ENCODE data around the gene CDC42. TPM values are rescaled to one million over a fixed set of nuclear protein-coding genes. Genes with fewer than 3 reads are reported as not detected.
A peak's percentile ranks its signal among the peaks of the same experiment; 100 is the strongest.

The CDC42 gene
- polyA plus RNA-seq, 3 donors = 210 to 731 (median 606) TPM

DNA sequence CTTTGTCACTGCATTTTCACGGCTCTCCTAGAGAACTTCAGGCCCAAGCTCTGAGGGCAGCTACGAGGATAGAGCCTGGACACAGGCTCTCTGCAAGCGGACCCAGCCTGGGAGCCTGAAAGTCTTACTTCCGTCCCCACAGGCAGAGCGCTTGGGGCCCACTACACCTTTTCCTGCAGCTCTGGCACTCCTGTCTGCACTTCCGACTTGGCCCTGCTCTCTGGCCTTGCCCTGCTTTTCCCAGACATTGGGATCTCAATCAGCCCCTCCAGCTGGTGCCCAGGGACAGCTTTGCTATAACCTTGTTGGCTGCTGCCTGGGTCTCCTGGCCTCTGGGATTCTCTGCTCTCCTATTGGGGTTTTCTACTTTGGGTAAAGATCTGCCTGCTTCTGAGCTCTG, 62.8 kb downstream of the CDC42 start:
- peak overlapping the region; percentile 1 for H3K9ac ChIP-seq (ENCODE audit: insufficient read depth, low read length, poor library complexity, severe bottlenecking)

GRCh38 chr1:22117238-22117637, 64.7 kb downstream of the CDC42 start:
- Mint-ChIP-seq H3K27ac (peak overlapping the region in 3 of 7 donors; percentile 8 to 63 (median 57)), H3K36me3 (peaks cover 48 to 71% of the 10 kb centered on the region in 2 donors), H3K4me3 (no peak overlapping the region)

More for the DNA sequence above, 62.8 kb downstream of the CDC42 start:
- Mint-ChIP-seq H3K36me3 (peaks cover 57 to 84% of the 10 kb centered on the region in 2 donors), H3K4me3 (no peak overlapping the region), H3K27me3 (ENCODE audit: low read depth in 3 of 3) (no peaks in the 10 kb centered on the region), H3K27ac (peak overlapping the region in 4 of 7 donors; percentile 5 to 71 (median 59)), H3K9me3 (peaks cover 0 to 2% (median 0%) of the 10 kb centered on the region in 7 donors), H3K4me1 (peaks cover 7% of the 10 kb centered on the region)
- H3K9me3 ChIP-seq (replicated peaks in 1 of 2; ENCODE audit: control insufficient read depth in 1 of 2, insufficient read depth in 1 of 2, low read length in 2 of 2) = no peaks in the 10 kb centered on the region
- no peak overlapping the region for H2AFZ ChIP-seq (ENCODE audit: insufficient read depth, low read depth, low read length, poor library complexity, severe bottlenecking)
- H3K27me3 ChIP-seq (ENCODE audit: control insufficient read depth in 2 of 2, insufficient read depth in 2 of 2, low read length in 2 of 2) = no peaks in the 10 kb centered on the region
- H3K79me2 ChIP-seq (ENCODE audit: insufficient read depth, low read length) = peaks cover 10% of the 10 kb centered on the region
- TF ChIP-seq, protein P1, sequence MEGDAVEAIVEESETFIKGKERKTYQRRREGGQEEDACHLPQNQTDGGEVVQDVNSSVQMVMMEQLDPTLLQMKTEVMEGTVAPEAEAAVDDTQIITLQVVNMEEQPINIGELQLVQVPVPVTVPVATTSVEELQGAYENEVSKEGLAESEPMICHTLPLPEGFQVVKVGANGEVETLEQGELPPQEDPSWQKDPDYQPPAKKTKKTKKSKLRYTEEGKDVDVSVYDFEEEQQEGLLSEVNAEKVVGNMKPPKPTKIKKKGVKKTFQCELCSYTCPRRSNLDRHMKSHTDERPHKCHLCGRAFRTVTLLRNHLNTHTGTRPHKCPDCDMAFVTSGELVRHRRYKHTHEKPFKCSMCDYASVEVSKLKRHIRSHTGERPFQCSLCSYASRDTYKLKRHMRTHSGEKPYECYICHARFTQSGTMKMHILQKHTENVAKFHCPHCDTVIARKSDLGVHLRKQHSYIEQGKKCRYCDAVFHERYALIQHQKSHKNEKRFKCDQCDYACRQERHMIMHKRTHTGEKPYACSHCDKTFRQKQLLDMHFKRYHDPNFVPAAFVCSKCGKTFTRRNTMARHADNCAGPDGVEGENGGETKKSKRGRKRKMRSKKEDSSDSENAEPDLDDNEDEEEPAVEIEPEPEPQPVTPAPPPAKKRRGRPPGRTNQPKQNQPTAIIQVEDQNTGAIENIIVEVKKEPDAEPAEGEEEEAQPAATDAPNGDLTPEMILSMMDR (IDR thresholded peaks at IDR 0.05) = no peak
- no peak overlapping the region for H3K4me3 ChIP-seq (replicated peaks in 1 of 3; ENCODE audit: low read depth in 2 of 3, low read length in 3 of 3)
- no peak for DNase-seq
- peak overlapping the region in 1 of 2 donors; percentile 41 for H3K27ac ChIP-seq (ENCODE audit: low read depth in 1 of 2, low read length in 2 of 2)
- no peak overlapping the region for H3K4me2 ChIP-seq (replicated peaks; ENCODE audit: extremely low read depth, low read length, poor library complexity, severe bottlenecking)
- 92% methylated on average over 6 of the region's 6 CpGs for WGBS (ENCODE audit: insufficient coverage)
- H3K4me1 ChIP-seq (ENCODE audit: control insufficient read depth in 1 of 2, insufficient read depth in 2 of 2, low read length in 2 of 2) = no peaks in the 10 kb centered on the region
- H4K20me1 ChIP-seq (ENCODE audit: insufficient read depth, low read length) = peaks cover 100% of the 10 kb centered on the region
- peaks cover 48 to 100% of the 10 kb centered on the region in 2 donors for H3K36me3 ChIP-seq (replicated peaks in 1 of 2; ENCODE audit: control insufficient read depth in 1 of 2, insufficient read depth in 2 of 2, low read length in 2 of 2)
- intact Hi-C loops (cut with micrococcal nuclease) = no loop called here

More at GRCh38 chr1:22117238-22117637, 64.7 kb downstream of the CDC42 start:
- H3K79me2 ChIP-seq (ENCODE audit: insufficient read depth, low read length) = peaks cover 5% of the 10 kb centered on the region
- H3K9me3 ChIP-seq (replicated peaks in 1 of 2; ENCODE audit: control insufficient read depth in 1 of 2, insufficient read depth in 1 of 2, low read length in 2 of 2) = no peaks in the 10 kb centered on the region
- H3K4me1 Mint-ChIP-seq = peaks cover 4% of the 10 kb centered on the region
- no peak overlapping the region for H2AFZ ChIP-seq (ENCODE audit: insufficient read depth, low read depth, low read length, poor library complexity, severe bottlenecking)
- no peak for DNase-seq
- TF ChIP-seq, protein P1 (IDR thresholded peaks at IDR 0.05) = no peak
- H3K36me3 ChIP-seq (replicated peaks in 1 of 2; ENCODE audit: control insufficient read depth in 1 of 2, insufficient read depth in 2 of 2, low read length in 2 of 2) = peaks cover 41 to 86% of the 10 kb centered on the region in 2 donors
- H3K27me3 ChIP-seq (ENCODE audit: control insufficient read depth in 2 of 2, insufficient read depth in 2 of 2, low read length in 2 of 2) = no peaks in the 10 kb centered on the region
- peaks cover 0 to 2% (median 0%) of the 10 kb centered on the region in 7 donors for H3K9me3 Mint-ChIP-seq
- no peak overlapping the region for H3K4me2 ChIP-seq (replicated peaks; ENCODE audit: extremely low read depth, low read length, poor library complexity, severe bottlenecking)
- intact Hi-C loops (cut with micrococcal nuclease) = no loop called here
- H3K27ac ChIP-seq (ENCODE audit: low read depth in 1 of 2, low read length in 2 of 2) = no peak overlapping the region
- WGBS (ENCODE audit: insufficient coverage) = 71% methylated on average over 2 of the region's 4 CpGs
- H4K20me1 ChIP-seq (ENCODE audit: insufficient read depth, low read length) = peaks cover 100% of the 10 kb centered on the region
- no peak overlapping the region for H3K4me3 ChIP-seq (replicated peaks in 1 of 3; ENCODE audit: low read depth in 2 of 3, low read length in 3 of 3)
- no peak overlapping the region for H3K9ac ChIP-seq (ENCODE audit: insufficient read depth, low read length, poor library complexity, severe bottlenecking)
- H3K4me1 ChIP-seq (ENCODE audit: control insufficient read depth in 1 of 2, insufficient read depth in 2 of 2, low read length in 2 of 2) = no peaks in the 10 kb centered on the region
- H3K27me3 Mint-ChIP-seq (ENCODE audit: low read depth in 3 of 3) = peaks cover 0 to 2% (median 0%) of the 10 kb centered on the region in 3 donors
